ENCODE measurements around the gene BABAM2.

DNA sequence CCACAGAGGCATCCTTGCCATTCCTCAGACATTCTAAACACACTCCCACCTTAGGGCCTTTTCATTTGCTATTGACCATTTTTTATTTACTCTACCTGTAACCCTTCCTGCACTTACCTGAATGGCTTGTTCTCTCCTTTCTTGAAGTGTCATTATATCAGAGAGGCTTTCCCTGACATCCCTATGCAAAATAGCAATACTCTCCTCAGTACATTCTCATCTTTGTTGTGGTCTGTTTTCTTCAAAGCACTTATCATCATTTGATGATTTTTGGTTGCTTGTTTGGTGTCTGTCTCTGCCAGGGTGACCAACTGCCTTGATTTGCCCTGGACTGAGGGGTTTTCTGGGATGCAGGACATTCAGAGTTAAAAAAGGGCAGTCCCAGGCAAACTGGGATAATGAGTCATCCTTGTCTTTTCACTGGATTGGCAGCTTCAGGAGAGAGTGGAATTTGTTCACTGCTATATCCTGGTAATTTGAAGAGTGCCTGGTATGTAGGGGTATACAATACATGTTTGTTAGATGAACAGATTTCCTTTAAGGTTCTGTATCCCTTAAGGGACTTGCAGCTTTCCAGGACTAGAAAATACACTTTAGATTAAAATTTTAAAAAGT is 102.4 kb downstream of the BABAM2 start:
- TF ChIP-seq FOXA1 (IDR thresholded peaks at IDR 0.05) (no peak), FOXM1 (IDR thresholded peaks at IDR 0.05; ENCODE audit: borderline replicate concordance) (no peak), SP1 (IDR thresholded peaks at IDR 0.05) (no peak), HDGF (IDR thresholded peaks at IDR 0.05; ENCODE audit: borderline replicate concordance) (no peak)

Data from HEK293T (cell line).